HG03354 (cell line): ENCODE results near the gene CCDC24.

Source experiments
- ATAC-seq: cut with Tn5 transposase; IDR thresholded peaks from one replicate; pipeline ENCODE4 v1.9.1; 2021; ENCODE audit warnings: mild to moderate bottlenecking; ENCODE audit not compliant: unreplicated experiment, poor library complexity, severe bottlenecking

The CCDC24 gene

DNA sequence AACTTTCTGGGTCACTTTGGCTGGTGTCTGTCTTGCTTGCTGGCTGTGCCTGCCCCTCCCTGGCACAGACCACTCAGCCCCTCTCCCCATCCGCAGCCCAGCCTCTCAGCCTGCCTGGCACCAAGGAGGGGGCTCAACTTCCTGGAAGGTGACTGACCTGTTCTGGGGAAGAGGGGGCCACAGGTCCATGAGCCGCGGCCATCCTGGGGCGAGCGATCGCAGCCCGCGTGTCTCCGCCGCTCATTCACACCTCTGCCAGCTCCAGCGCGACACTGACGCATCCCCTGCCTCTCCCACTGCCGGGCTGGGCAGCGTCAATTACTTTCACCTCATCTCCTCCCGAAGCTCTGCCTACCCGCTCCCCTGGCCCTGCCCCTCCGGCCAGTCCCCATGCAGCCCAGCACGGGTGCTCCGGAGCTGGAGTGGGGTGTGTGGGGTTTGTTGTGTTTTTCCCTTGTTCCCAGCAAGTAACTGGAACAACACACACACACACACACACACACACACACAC is 25.5 kb downstream of the CCDC24 start:
- no peak for ATAC-seq

DNA sequence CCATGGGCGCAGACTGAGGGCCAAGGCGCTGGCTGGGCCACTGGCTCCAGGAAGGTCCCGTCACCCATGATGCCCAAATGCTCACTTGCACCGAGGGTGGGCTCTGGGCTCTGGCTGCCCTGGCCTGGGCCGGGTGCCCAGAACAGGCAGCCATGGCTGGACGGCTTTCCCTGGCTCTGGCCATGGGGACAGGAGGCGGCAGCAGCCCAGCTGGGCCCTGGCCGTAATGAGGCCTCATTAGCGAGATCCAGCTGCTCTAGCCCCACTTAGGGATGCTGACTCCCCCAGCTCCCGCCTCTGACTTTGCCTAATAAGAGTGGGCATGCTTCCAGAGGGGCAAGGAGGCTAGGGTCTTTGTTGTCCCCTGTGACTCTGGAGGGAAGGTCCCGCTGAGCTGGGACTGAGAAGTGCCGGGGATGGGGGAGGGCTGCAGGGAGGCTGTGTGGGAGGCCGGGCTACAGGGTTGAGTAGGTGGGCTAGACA is 28.1 kb downstream of the CCDC24 start:
- no peak for ATAC-seq

DNA sequence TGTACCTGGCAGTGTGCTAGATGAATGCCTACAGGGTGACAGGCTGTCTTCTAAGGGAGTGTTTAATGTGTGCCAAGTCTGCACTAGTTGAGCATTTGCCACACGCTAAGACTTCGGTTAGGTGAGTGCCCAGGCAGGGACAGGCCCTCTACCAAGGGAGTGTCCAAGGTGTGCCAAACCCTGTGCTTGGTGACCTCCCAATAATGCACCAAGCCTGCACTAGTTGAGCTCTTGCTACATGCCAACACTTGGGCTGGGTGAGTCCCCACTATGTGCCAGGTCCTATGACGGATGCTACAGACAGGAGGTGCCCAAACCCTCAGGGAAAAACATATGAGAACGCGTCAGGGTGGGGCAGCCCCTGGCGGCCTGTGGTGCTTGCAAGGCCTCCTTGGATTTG is 29.1 kb downstream of the CCDC24 start:
- no peak for ATAC-seq

DNA sequence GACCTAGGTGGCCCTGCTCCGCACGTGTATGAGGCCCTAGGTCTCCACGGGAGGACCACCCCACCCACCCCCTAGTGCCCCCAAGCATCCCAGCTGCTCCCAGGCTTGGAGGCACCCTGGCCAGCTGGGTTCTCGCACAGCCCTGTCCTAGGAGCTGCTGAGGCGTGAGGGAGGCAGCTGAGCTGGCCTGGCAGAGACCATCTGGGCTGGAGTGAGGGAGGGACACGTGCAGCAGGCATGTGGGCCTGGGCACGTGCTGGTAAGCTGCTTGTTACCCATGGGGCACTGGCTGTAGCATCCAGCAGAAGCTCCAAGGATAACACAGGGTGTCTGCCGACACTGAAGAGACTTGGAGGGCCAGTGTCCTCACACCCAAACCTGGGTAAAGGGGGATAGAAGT is 29.8 kb downstream of the CCDC24 start:
- no peak for ATAC-seq

DNA sequence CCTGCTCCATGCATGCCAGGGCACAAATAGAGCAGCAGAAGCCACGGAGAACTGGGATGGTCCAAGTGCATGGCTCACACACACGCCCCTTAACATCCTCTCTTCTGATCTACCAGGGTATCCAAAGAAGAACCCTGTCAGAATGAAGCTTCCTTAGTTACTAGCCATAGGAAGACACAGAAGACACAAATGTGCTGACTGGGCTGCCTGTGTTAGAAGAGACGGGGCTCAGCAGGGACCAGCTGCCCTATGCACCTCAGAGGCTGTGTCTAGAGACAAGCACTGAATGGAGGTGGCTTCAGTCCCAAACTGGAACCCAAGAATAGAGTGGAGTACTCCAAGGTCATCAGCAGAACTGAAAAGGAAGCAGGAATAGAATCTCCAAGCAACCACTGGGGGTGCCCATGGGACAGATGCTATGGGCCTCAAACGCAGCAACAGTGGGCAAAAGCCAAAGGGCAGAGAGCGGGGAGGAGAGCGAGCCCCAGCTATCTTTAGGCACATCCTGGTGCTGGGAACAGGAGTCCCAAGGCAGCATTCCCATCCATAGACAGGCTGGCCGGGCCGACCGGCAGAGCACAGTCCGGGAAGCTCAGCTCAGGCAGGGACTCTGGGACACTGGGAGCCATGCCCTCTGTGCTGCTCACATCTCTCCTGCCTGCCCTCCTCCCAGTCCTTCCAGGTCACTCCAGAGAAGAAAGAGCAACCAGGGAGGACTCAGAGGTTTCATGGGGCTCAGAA is 30.4 kb downstream of the CCDC24 start:
- ATAC-seq, result no peak

DNA sequence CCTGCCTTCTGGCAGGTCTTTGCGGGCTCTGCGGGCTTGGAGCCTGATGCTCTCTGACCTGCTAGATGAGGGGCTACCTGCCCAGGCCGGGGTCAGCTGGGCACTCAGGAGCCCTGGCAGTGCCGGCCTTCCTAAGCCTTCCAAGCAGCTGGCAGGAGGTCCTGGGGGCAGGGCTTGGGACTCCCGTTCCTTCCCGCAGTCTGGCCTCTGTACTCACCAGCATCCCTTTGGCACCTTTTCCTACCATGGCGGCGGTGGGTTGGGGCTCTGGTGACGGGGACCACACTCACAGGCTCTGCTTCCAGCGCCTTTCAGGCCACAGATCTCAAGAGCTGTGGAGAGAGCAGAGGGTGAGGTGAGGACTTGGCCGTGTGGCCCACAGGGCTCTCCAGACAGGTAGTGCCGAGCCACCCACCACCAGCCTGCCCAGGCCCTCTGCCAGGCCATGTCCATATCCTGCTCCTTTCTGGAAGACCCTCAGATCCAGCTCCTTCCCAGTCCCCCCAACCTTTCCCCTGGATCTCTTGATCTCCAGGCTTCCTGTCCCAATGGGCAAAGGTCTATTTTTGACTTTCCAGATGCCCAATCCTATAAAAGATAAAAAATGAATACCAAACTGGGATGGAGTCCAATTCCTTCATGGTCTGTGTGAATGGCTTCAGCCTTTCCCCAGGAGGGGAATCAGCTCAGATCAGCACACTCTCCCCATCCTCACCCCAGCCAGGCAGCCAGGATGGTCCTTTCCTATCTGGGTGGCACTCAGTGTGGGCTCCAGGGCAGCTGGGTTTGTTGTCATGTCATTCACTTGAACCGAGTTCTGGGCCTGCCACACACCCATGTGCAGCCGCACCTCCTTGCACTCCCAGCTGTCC is 32.9 kb downstream of the CCDC24 start:
- ATAC-seq, result no peak

DNA sequence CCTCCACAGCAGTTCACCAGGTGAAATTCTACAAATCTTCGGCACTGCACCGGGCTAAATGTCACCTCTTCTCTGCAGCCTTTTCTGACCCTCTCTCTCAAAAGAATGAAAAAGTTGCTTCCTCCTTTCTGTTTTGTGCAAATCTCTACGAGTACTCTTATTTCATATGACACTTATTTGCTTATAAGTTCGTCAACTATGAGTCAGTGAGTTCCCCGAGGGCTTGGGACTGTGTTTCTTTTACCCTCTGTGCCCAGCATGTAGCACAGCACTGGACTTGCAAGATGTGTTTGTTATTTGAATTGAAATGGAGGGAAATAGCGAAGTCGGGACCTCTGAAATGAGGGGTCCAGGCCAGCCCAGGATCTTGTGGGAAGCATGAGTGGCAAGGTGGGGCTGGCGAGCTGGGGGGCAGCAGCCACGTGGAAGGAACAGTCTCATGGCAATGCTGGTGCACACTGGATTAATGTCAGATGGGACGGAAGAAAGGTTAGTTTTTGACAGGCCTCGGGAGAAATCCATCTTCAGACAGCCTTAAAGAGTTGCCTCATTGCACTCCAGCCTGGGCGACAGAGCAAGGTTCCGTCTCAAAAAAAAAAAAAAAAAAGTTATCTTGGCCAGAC is 33.6 kb downstream of the CCDC24 start:
- no peak for ATAC-seq

DNA sequence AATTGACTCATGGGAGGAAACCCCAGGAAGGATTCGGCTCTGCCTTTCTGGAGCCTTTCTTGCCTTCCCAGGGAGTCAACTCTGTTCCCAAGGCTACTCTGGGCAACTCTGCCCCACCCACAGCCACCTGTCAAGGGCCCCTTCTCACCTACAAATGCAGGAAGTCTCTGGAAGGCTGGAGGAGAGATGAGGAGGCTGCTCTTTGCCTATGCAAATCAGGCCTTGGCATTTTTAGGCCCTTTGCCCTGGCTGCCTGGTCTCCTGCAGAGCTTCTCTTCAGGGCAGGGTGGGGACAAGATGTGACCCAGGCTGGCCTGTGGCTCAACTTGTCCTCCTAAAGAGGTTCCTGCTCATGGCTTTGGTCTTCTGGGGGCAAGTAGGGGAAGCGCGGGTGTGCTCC is 34.4 kb downstream of the CCDC24 start:
- ATAC-seq, result no peak

DNA sequence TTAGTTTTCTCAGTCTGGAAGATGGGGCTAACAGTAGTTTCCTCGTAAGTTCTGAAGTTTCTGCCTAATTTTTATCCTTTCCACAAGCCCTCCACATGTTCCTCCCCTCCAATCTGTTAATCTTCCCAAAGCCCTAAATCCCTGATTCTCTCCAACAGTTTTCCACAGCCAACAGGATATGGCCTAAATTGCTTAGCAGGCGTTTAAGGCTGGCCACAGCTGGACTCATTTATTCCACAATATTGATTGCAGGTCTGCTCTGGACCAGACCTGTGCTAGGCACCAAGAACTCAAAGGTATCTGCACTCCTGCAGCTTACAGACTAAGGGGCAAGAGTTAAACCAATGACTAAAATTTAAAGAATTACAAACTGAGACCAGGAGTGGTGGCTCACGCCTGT is 35.9 kb downstream of the CCDC24 start:
- ATAC-seq, result no peak

DNA sequence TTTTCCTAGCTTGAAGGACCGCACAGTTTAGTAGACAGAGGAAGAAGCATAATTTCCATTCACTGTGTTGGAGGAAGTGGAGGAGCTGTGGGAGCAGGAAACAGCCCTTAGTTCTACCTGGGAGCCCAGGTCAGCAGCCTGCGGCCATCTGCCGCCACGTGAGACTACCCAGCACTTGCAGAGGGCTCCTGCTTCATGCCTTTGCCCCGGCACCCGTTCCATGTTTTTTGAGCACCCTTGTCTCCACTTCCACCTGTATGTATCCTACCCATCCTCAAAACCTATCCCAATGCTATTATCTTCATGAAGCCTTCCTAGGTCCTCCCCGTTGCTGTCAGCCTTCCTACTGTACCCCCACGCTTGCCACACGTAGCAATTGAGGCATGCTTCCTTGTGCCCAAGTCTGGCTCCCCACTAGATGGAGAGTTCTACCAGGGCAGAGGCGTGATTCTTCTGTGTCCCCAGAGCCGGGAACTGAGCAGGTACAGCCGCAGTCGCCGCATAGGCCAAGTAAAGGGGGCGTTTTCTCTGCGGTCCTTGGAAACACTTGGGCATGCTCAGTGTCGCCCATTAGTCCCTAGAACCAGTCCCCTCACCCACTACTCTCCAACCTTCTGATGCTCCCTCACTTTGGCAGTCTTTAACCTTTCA is 38.0 kb downstream of the CCDC24 start:
- ATAC-seq, result peak; percentile 24

DNA sequence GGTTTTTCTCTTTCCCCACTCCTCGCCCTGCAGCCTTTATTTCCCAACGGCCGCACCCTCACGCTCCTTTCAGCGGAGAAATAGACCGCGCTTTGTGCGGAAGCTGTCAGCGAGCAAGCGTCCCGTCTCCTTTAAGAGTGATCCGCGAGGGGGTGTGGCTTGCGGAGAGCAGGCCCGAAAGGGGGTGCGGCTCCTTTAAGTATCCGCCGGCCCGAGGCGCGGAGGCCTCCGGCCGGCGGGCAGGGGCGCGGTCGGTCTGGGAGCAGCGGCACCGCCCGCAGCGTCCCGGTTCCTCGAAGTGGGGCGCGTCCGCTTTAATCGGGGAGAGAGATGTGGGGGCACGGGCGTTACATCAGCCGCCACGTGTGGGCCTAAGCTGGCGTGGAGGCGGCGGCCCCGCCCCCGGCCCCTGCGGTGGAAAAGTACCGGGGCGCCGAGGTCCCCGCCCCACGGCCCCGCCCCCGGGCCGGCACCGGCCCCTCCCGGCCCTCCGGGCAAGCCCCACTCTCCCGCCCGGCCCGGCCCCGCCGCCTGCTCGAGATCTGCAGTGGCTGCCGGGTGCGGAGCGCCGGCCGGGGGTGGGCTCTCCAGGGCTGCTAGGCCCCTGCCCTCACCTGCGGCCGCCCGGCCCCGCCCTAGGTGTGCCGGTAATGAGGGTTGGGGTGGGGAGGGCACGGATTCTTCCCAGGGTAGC is 38.7 kb downstream of the CCDC24 start:
- ATAC-seq, result peak; percentile 89

DNA sequence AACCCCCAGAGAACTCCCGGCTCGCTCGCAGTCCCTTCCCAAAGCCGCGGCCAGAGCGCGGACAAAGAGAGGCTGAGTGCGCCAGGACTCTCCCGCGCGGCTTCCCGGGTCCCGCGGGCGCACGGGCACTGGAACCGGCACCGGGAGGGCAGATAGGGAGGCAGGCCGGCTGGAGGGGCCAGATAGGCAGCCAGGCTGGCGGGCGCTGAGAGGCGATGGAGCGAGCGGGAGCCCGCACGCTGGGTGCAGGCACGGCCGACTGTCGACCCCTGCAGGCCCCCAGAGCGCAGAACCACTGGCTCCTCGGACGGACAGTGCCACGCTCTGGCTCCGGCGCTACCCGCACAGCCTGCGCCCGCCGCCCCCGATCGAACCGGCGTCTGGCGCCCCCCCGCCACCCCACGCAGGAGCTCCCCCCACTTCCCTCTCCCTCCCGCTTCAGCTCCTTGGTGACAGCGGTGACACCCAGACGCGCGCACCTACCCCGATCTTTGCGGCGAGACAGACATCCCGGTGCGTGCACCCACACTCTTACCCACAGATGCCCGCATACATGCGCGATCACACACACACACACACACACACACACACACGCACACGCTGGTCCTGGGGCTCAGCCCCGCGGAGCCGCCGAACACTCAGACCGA is 39.3 kb downstream of the CCDC24 start:
- ATAC-seq, result peak; percentile 36

DNA sequence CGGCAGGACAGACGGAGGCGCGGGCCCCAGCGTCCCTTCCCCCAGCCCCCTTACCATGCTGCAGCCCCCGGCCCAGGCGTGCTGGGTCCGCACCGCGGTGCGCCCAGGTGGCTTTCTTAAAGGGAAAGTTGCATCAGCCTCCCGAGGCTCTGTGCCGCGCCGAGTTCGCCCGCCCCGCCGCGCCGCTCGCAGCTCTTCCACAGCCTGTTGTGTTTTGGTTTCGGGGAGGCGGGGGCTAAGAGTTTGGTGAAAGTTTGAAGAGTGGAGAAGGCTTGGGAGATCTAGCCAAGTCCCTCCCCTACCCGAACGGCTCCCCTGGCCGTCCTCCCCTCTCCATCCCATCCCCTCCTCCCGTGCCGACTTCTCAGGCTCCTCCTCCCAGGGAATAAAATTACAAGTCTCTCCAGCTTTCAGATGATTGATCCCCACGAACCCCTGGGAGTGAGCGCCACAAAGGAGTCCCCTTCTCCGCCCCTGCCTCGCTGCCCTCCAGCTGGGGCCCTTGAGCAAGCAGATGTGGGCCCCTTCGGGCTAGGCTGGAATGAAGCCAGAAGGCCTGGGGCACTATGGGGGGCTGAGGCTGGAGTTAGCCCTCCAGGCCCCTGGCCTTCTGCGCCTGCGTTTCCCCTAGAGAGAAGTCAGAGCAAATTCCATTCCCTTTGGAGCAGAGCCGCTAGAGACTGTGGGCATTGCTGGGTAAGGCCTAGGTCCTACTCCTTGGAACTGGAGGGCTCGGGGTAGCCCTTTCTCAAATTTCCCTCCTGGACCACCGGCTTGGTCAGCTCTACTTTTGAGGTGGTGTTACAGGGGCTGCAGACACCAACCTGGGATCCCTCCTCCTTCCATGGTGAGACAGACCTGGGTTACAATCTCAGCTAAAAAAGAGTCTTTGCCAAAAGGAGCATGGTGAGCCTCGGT is 40.1 kb downstream of the CCDC24 start, which contains the start of gene SLC6A9:
SLC6A9 (minus strand) TSS at position 211 of the 918 bp plus-strand sequence. CDS start 7,185 bp downstream, outside the sequence.
- no peak for ATAC-seq

DNA sequence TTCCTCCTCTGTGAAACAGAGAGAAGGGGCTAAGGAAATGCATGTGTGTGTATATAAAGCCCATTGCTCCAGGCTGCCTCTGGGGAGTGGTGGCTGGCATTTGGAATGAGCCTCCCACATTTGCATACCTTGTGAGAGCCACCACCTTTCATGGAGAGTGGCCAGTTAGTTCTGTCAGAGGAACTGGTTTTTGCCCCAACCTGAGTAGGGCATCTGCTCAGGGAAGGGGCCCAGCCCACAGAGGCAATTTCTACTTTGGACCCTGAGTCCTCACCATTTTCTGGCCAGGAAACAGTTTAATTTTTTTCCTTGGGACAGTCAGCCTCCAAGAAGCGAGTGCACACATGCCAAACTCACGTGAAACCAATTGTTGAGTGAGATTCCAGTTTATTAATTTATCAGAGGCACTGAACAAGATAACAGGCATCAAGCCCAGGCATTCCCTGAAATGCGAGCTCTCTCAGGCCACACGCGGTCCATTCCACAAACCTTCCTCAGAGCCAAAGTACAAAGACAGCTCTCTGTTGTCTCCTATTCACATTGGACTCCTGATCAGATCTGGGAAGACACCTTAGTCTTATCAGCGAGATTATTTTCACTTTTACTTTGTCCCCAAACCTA is 40.9 kb downstream of the CCDC24 start:
- ATAC-seq, result no peak

DNA sequence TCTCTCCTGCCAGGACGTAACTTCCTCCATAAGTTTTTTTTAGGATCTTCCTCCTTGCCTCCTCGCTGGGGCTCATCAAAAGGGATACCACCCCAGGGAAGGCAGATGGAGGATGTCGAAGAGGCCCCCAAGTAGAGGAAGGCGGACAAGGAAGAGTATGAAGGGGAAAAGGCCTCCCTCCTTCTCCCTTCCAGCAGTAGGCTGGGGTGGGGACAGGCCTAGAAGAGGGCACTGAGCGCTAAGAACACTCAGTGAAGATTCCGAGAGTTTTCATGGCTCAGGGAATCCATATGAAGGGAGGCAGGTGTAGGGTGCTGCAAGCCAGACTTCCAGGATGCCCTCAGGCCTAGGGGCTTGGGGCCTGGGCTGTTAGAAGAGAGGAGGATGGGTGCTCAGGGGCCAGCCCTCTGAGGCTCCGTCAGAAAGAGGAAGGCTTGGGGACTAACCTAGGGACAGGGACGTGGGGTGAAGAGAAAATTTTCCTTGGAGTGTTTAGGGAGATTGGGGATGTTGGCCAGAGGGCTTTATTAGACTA is 41.7 kb downstream of the CCDC24 start:
- ATAC-seq, result no peak

DNA sequence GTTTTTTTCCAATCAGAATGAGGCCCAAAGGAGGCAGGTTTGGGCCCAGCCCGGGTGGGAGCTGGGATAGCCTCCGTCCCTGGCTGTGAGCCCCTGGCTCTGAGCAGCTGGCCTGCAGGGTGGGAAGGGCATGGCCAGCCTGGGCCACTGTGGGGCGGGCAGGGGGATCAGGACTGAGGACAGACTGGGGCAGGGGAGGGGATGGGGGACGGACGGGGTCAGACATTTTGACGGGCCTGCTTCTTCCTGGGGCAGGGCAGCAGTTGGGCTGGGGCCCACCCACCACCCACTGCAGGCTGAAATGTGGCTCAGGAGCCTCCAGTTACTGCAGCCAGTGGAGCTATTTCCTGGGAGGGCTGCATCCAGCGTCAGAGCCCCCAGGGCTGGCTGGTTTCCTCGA is 42.4 kb downstream of the CCDC24 start:
- ATAC-seq, result no peak

DNA sequence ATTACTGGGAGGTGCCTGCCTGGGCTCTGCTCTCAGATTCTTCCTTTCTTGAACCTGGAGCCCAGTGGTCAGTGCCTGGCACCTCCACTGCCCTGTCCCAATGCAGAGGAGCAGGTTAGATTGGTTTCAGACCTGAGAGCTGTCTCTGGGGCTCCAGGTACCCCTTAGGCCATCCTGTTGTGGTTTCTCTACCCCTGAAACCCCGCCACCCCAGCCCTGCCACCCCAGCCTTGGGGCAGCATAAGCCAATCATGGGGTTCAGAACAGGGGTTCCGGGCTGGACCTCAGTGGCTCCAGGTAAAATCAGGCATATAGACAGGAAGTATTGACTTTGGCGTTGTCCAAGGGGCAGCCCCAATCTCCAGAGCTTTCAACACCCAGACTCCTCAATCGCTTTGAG is 43.0 kb downstream of the CCDC24 start:
- no peak for ATAC-seq
